NCI-H446 (cell line): Measurements from ENCODE around the gene MYL6.

ENCODE experiments used
- DNase-seq, 2 experiments: peaks; one replicate each; lab custom pipeline; 2025; lab: John Stamatoyannopoulos, UW

MYL6 gene

DNA sequence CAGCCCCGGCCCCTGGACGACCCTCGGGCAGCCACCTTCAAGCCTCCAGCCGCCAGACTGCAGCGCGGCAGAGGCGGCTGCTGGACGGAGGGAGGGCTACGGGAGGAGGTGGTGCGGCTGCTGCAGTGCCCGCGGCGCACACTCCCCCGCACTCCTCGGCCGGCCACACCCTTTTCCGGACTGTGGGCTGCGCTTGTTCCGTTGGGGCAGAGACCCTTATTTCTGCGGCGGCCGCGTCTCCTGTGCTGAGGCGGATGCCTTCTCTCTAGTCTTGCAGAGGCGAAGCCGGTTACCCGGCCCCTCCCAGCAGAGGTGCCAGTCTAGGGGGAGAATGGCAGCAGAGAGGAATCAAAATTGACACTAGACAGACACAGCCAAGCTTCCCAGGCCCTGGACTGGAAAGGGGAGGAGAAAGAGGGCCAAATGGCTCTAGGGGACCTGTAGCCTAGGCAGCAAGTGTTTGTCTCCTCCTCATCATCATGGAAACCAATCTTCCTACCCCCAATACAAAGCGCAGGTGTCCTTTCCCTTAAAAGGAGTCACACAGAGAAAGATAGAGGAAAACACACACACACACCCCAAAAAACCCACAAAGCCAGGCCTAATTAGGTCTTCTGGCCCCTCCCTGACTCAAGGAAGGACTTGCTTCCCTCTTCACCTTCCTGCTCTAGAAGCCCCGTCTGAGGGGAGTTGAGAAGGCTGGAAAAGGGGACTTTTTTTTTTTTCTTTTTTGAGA lies 28.8 kb upstream of the MYL6 start:
- no peak for DNase-seq

DNA sequence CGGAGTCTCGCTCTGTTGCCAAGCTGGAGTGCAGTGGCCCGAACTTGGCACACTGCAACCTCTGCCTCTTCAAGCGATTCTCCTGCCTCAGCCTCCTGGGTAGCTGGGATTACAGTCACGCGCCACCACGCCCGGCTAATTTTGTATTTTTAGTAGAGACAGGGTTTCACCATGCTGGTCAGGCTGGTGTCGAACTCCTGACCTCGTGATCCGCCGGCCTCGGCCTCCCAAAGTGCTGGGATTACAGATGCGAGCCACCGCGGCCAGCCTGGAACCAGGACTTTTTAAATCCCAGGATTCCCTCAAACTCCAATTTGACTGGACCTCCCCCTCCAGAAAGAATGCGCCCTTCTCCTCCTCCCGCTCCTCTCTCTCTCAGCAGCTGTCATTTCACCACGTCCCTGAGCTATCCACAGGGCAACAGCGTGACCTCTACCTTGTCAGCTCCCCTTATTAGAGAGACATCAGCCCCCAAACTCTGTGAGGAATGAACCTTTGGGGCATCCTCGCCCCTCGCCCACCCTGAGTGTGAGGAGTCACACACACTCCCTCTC lies 28.1 kb upstream of the MYL6 start:
- no peak for DNase-seq

DNA sequence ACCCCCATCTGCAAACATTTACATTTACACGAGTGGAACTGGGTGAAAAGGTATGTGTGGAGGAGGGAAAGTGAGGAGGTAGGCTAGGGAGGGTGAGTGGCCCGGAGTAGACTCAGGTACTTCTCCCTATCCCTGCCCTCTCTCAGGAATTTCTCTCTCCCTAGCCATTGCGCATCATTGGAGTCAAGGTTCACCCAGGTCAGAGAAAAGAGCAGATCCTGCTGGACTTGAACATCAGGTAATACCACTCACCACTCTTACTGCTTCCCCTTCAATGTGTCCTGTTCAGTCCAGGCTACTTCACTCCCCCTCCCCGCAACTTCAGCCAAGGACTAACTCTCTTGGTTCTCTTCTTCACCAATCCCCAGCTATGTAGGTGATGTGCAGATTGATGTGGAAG lies 27.3 kb upstream of the MYL6 start:
- DNase-seq = no peak

DNA sequence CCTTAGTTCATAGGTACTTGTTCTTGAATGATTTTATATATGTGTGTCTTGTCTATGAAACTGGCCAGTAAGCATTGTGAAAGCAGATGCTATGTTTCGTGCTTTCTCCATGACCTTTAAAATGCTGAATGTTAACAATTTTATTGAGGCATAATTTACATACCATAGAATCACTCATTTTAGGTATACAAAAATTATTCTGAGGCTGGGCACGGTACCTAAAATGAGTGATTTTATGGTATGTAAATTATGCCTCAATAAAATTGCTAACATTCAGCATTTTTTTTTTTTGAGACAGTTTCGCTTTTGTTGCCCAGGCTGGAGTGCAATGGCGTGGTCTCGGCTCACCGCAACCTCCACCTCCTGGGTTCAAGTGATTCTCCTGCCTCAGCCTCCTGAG lies 23.3 kb upstream of the MYL6 start:
- DNase-seq = no peak

DNA sequence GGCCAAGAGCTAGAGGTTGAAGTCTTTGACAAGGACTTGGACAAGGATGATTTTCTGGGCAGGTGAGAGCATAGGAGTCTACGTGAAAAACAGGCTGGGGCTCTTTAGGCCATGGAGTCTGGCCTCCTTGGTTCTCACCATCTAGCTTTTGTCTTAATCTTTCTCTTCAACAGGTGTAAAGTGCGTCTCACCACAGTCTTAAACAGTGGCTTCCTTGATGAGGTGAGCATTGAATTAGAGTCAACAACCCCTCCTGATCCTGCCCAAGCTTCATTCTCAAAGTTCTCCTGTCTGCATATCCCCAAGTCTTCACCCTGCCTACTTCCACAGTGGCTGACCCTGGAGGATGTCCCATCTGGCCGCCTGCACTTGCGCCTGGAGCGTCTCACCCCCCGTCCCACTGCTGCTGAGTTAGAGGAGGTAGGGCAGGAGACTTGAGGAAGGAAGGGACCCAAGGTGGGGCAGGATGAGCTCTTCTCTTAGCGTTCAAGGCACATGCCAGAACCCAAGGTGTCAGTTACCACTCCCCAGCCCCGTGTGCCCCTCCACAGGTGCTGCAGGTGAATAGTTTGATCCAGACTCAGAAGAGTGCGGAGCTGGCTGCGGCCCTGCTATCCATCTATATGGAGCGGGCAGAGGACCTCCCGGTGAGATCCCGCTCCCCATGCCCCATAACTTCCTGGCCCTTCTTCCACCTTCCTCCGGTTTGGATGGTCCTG lies 20.1 kb upstream of the MYL6 start:
- DNase-seq = no peak

DNA sequence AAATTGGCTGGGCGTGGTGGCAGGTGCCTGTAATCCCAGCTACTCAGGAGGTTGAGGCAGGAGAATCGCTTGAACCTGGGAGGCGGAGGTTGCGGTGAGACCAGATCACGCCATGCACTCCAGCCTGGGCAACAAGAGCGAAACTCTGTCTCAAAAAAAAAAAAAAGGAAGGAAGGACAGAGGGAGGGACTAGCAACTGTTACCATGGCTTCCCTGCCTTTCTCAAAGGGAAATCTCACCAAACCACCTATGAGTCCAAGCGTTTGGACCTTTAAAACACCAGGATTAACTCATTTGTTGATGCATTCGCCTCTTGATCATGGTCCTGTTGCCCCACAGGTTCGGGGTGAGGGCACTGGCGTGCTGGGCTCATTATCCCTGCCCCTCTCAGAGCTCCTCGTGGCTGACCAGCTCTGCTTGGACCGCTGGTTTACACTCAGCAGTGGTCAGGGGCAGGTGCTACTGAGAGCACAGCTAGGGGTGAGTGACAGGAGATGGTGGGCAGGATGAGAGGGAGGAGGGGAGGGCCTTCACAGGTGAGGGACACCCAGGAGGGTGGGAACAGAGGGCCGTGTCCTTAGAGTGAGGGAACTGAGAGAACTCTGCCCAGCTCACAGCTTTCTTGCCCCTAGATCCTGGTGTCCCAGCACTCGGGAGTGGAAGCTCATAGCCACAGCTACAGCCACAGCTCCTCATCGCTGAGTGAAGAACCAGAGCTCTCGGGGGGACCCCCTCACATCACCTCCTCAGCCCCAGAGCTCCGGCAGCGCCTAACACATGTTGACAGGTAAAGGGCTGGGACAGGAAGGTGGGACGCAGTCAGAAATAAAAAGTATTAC lies 16.0 kb upstream of the MYL6 start:
- no peak for DNase-seq

DNA sequence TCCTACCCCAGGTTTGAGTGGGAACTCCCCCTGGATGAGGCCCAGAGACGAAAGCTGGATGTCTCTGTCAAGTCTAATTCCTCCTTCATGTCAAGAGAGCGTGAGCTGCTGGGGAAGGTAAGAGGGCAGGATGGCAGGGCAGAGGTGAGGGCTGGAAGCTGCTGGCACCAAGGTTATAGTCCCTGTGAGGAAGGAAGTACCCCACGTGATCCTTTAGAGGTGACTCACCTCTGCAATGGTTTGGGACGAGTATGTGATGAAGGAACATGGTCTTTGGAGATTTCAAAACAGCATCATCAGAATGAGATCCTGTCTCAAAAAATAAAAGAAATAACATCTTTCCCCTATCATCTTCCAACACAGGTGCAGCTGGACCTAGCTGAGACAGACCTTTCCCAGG lies 14.9 kb upstream of the MYL6 start:
- DNase-seq = no peak

DNA sequence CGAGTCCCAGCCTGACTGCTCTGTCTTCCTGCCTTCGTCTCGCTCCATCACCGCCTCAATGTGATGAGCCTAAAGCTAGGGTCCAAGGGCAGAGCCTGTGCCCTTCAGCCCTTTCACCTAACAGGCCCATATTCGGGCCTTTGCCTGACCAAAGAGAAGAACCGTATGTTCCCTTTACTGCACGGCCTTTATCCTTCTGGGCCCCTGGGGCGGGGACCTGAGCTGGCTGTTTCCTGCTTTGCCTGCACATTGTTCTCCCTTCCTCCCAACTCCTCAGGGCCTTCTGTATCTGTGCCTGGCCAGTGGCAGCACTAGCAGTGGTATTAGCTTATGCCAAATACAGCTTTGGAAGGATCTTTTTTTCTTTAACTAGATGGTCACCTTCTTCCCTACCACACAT lies 14.3 kb upstream of the MYL6 start:
- no peak for DNase-seq

DNA sequence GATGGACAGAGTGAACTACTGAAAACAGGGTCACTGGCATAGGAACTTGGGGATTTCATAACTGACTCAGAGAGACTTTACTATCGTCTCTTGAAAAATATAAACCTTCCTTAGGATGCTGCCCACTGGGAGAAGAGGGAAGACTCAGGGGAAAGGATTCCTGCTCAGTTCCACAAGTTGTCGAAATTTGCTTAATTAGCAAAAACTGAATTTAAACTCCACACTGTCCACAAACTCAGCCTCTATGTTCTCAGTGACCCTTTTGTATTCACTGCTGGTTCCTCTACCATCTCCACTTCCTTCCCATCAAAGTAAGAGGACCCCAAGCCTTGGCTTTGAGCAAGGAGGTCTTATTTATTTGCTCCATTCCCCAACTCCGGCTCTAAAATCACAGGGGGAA lies 12.9 kb upstream of the MYL6 start:
- DNase-seq = no peak

DNA sequence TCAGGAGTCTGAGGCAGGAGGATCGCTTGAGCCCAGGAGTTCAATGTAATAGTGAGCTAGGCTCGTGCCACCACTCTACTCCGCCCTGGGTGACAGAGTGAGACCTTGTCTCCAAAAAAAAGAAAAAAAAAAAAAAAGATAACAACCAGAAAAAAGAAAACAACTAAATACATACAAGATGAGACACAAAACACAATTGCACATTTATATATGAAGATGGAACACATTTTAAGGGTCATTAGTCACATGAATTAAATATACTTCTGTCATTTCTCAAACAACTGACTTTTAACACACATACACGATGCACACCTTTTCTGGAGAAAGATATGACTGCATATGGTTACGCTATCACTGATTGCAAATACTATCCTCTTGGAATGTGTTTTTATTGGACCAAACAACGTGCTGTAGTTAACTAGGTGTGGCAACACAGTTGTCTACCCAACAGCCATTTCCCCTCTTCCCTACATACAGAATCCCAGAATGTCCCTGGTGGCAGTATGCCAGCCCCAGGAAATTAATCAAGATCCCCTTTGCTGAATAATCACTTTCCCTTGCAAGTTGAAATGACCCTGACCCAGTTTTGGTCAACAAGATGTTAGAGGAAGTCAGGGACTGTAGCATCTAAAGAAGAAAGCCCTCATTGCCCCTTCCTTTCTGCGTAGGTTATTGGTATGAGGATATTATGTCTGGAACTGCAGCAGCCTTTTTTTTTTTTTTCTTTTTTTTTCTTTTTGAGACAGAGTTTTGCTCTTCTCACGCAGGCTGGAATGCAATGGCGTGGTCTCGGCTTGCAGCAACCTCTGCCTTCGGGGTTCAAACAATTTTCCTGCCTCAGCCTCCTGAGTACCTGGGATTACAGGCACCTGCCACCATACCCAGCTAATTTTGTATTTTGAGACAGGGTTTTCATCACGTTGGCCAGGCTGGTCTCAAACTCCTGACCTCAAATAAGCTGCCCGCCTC lies 11.4 kb upstream of the MYL6 start:
- no peak for DNase-seq

DNA sequence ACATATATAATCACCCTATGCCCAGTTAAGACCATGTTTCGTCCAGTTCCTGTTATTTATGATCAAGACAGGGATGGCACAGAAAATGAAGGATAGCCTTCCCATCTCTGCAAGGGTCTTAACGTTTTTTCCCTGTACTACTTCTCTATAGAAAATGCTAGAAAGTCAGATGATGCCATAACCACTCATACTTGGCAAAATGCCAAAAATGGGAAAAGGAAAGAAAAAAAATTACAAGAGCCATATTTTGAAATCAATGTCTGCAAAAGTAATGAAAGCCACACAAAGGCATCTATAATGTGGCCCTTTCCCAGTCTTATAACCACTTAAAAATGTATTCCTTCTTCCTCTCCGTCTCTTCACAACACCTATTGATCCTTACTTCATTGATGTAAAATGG lies 7.6 kb upstream of the MYL6 start:
- DNase-seq = no peak

DNA sequence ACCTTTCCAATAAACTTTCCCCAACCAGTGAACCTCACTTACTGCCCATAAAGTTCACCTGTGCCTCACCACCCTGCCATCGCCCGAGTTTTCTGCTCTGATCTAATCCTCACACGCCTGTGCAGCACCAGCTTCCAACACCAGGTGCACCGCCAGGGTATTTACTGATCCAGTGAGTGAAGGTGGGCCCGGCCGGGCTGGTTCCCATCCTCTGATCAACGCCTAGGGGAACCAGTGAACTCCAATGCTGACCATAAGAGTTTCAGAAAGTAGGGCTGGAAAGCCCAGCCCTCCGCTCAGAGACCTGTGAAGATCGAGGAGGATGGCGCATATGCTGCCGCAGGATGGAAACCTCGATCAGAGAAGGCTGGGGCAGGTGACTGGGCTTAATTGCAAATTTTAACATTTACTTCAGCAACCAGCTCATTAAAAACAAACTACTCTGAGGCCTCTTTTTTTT lies 6.5 kb upstream of the MYL6 start:
- DNase-seq = no peak

DNA sequence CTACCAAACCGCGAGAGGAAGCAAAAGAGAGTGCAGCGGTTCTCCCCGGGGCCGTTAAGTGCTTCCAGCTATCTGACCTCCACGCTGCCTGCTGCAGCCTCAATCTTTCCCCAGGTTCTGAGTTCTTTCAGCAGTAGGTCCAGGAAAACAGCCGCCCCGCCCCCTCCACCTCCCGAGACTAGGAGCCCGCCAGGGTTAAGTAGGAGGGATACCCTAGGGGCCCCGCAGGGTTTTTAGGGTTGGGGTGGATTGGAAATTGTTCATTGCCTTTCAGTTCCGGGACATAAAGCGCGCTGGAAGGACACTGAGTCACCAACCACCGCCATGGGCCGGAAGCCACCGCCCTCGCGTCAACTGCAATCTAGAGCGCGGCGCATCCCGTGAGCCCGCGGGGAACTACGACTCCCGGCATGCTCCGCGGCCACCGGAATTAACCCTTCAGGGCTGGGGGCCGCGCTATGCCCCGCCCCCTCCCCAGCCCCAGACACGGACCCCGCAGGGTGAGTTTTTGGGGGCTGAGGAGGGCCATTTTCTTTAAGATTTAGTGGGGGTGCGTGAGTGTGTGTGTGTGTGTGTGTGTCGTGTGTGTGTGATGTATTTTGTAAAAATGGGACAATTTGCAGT lies 5.9 kb upstream of the MYL6 start, which contains the start of gene MYL6B:
Gene MYL6B (plus strand): TSS at position 456 of the 624 bp plus-strand sequence. CDS start 1,332 bp downstream, outside the sequence.
- peak; percentile 57 to 89 for DNase-seq

DNA sequence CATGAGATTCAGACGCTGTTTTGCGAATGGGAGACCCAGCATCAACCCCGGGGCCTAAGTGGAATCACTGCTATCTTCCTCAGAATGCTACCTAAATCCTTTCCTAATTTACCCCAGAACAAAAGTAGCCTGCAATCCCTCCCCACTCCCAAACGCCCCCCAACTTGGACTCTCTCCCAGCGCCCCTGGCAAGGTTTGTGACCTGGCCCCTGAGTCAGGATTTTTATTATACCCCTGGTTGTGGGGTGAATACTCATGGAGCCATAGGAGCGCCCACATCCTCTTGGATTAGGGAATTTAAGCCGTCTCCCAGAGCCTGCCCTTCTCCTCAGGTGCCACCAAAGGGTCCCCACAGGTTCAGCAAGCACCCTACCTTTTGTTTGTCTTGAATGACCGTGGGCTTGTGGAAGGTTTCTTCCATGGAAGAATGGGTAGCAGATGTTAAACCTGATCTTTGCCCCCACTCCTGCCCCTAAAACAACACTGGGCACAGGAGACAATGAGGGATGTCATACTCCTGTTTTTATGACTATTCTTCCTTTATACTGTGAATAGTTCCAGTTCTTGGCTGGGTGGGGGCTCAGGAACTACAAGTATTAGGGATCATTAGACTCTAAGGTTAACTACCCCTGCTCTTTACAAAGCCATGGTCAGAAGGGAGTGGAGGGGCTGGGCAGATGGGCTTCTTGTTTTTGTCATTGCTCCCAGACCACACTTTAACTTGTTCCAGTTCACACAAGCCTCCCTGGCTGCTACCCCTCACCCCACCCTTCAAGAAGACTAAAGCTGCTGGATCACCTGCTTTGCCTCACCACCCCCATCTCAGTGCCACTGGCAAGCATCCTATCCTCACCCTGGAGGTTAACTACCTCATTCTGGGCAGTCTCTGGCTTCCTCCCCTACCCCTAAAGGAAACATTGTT lies 5.1 kb upstream of the MYL6 start:
- DNase-seq = no peak

DNA sequence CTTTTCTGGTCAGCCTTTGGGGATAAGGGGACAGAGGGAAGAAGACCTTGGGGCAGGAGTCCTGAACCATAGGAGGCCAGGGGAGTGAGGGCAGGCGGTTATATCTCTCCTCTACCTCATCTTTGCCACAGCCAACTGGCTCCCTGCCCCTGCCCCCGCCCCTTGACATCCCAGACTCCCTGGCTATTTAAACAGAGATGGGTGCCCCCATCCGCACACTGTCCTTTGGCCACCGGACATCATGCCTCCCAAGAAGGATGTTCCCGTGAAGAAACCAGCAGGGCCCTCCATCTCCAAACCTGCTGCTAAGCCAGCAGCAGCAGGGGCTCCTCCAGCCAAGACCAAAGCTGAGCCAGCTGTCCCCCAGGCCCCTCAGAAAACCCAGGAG lies 4.5 kb upstream of the MYL6 start:
- no peak for DNase-seq

DNA sequence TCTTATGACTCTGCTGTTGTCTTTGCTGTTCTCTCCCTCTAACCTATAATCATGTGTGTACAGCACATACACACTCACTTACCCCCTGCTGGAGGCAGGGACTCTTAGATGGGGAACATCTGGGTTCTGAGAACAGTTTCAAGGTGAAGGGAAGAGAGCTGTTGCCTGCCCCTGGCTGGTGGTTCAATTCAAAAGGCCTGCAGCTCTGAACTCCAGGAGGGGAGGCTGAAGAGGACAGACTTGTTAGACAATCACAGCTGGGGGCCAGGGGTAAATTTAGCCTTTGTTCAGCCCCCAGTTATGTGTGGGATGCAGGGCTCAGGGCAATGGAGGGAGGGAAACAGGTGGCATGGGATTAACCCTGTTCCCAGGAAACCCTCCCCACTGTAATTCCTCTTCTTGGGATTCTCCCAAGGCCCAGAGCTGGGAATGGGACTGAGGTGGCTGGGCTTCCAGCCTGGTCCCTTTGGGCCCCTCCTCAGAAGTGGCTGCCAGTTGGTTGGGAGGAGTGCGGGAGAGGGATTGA lies 3.9 kb upstream of the MYL6 start:
- DNase-seq = no peak

DNA sequence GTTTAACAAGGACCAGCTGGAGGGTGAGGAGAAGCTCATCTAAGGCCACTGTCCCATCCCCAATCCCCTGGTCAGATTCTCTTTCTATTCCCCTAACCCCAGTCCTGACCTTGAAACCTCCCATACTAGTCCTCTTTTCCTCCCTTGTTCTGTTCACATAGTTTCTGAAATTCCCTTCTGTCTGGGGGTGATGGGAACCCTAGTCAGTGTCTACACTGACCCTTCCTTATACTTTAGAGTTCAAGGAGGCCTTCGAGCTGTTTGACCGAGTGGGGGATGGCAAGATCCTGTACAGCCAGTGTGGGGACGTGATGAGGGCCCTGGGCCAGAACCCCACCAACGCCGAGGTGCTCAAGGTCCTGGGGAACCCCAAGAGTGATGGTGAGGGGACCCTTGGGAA lies 3.3 kb upstream of the MYL6 start:
- no peak for DNase-seq

DNA sequence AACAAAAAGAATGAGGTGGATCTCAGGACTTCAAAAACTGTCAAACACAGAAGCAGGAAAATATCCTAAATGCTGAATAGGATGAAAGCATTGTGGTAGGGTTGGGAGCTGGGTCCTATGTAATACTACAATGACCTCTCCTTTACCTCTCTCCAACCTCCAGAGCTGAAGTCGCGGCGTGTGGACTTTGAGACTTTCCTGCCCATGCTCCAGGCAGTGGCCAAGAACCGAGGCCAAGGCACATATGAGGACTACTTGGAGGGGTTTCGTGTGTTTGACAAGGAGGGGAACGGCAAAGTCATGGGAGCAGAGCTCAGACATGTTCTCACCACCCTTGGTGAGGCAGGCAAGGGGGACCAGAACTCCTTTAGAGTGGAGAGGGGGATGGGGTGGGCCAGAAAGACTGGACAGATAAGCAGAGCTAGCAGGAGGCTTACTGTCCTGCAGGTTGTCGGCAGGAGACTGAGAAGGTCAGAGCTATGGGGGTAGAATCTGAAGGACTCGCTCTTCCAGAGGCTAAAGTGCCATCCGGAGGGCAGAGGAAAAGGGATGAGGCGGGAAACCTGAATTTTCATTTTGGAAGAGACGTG lies 2.8 kb upstream of the MYL6 start:
- no peak for DNase-seq
